AG04449 (cell line): ENCODE measurements around the gene CENPC.

ENCODE experiments used
- CTCF ChIA-PET: fragments of 350-600 bp; formaldehyde crosslinking; extraction: SDS; loops from one replicate; lab custom pipeline; 2021; ENCODE audit warnings: antibody characterized with exemption; lab: Yijun Ruan, JAX
- POLR2A ChIA-PET: fragments of 400-600, 350-600 bp; formaldehyde crosslinking; extraction: SDS; loops from one replicate; lab custom pipeline; 2020; ENCODE audit warnings: antibody characterized with exemption, inconsistent platforms; lab: Yijun Ruan, JAX
- DNase-seq: peaks from one replicate; pipeline ENCODE4 v3.0.0-alpha.2; 2010; ENCODE audit warnings: low read depth, low spot score
- H3K4me3 ChIP-seq: 2 replicates; pipeline ENCODE4 v1.5.1; 2011; ENCODE audit warnings: low read depth, mild to moderate bottlenecking, control low read depth, low read length
- TF ChIP-seq, protein P1 (sequence below): IDR thresholded peaks from one replicate; pipeline ENCODE4 v1.5.1; 2011; ENCODE audit warnings: mild to moderate bottlenecking, moderate library complexity, low read length, control low read depth, inconsistent platforms; ENCODE audit not compliant: insufficient read depth; ENCODE audit errors: missing control alignments

The CENPC gene

DNA sequence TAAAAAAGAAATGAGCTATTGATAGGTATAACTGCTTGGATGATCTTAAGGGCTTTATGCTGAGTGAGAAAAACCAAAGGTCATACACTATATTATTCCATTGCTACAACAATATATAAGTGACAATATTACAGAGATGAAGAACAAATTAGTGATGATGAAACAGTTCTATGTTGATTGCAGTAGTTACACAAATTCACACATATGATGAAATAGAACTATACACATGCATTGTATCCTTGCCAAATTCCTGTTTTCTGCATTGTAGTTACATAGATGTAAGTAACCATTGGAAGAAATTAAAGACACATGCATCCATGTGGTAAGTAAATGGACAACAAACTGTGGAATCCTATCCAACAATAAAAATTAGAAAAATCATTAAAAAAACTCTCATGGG lies 76.5 kb downstream of the CENPC start:
- TF ChIP-seq, protein P1, sequence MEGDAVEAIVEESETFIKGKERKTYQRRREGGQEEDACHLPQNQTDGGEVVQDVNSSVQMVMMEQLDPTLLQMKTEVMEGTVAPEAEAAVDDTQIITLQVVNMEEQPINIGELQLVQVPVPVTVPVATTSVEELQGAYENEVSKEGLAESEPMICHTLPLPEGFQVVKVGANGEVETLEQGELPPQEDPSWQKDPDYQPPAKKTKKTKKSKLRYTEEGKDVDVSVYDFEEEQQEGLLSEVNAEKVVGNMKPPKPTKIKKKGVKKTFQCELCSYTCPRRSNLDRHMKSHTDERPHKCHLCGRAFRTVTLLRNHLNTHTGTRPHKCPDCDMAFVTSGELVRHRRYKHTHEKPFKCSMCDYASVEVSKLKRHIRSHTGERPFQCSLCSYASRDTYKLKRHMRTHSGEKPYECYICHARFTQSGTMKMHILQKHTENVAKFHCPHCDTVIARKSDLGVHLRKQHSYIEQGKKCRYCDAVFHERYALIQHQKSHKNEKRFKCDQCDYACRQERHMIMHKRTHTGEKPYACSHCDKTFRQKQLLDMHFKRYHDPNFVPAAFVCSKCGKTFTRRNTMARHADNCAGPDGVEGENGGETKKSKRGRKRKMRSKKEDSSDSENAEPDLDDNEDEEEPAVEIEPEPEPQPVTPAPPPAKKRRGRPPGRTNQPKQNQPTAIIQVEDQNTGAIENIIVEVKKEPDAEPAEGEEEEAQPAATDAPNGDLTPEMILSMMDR, result no peak
- H3K4me3 ChIP-seq, result no peak overlapping the region
- CTCF ChIA-PET, result no interaction called here
- DNase-seq, result no peak
- POLR2A ChIA-PET, result no interaction called here

DNA sequence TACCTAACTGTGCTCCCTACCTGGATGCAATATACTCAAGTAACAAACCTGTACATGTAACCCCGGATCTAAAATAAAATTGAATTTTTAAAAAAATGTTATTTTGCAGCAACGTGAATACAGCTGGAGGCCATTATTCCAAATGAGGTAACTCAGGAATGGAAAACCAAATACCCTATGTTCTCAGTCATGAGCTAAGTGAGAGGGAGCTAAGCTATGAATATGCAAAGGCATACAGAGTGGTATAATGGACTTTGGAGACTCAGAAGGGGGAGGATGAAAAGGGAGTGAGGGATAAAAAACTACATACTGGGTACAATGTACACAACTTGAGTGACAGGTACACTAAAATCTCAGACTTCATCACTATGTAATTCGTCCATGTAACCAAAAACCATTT lies 78.6 kb downstream of the CENPC start:
- CTCF ChIA-PET, result no interaction called here
- DNase-seq, result no peak
- POLR2A ChIA-PET, result no interaction called here
- TF ChIP-seq, protein P1, result no peak
- H3K4me3 ChIP-seq, result no peak overlapping the region

DNA sequence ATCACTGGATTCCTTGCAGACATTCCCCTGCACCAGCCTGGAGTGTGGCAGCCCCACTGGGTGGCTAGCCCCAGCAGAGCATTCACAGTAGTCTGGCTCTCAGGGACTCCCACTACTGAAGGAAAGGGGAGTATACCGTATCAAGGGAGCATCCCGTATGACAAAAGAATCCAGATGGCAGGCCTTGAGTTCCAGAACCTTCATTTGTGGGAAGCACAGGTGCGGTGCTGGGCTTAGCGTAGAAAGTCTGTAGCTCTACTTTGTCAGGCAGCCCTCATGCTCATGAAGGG lies 79.6 kb downstream of the CENPC start:
- no peak for DNase-seq
- POLR2A ChIA-PET, result no interaction called here
- no peak overlapping the region for H3K4me3 ChIP-seq
- CTCF ChIA-PET, result no interaction called here
- TF ChIP-seq, protein P1, result no peak

DNA sequence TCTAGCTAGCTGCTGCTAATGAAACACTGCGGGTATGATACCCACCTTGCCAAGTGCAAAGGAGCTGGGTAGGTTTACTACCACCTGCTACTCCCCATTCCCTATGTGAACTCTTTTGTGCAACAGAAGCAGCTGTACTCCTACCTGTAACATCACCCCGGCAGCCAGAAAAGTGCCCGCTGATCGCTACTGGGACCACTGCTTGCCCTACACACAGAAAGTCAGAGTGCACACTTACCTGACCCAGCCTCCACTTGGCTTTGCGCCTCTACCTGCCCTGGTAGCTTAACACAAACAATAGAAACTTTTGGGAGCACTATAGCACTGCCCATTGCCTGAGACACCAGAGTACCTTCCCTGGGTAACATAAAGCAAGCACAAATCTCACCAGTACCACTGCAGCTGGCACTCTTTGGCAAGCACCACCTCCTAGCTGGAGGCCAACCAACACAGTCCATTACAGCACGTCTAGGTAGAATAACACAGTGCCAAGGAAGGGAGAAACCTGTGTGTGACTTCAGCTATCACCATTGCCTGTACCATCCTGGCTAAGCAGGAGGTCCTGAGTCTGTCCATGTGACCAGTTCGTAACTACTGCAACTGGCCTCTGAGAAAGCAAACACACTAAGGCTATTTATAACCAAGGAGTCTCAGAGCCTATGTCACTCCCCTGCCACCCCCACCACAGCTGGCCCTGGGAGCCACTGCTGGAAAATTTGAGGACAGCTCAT lies 80.1 kb downstream of the CENPC start:
- H3K4me3 ChIP-seq, result no peak overlapping the region
- DNase-seq, result peak; percentile 14
- ChIA-PET CTCF (no interaction called here), POLR2A (no interaction called here)
- TF ChIP-seq, protein P1, result no peak

DNA sequence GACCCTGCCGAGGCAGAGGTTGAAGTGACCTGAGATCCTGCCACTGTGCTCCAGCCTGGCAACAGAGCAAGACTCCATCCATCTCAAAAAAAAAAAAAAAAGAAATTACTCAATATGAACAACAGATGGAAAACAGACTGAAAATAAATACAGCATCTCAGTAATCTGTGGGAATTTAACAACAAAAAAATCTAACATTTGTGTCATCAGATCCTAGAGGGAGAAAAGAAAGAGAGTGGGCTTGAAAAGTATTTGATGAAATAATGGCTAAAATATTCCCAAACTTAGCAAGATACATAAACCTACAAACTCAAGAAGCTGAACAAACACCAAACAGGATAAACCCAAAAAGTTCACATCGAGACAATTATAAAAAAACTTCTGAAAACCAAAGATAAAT lies 84.7 kb downstream of the CENPC start:
- DNase-seq, result no peak
- TF ChIP-seq, protein P1, result no peak
- POLR2A ChIA-PET, result no interaction called here
- no peak overlapping the region for H3K4me3 ChIP-seq
- CTCF ChIA-PET, result no interaction called here

DNA sequence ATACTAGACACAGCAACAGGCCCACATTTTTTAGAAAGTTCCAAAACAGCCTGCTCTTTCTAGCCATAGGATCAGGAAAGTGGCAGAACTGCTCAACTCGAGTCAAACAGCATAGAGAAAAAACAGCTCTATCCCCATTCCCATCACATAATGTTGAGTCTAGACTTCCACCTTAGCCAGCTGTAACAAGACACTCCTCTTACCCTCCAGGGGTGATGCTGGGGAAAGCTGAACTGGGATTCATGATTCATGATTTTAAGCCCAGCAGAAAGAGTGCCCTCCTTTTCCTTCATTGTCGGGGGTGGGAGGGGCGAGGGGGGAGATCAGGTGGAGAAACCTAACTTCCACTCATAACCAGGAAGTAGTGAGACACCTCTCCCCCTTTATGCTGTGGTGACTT lies 86.1 kb downstream of the CENPC start:
- CTCF ChIA-PET, result no interaction called here
- TF ChIP-seq, protein P1, result no peak
- POLR2A ChIA-PET, result no interaction called here
- H3K4me3 ChIP-seq, result no peak overlapping the region
- DNase-seq, result no peak
